Kidney capillary endothelial cell (primary cell): Measurements from ENCODE around the gene TMEM30B.

Experiments
- DNase-seq: peaks from one replicate; pipeline ENCODE4 v3.0.0-alpha.2; 2018; ENCODE audit warnings: low spot score

The TMEM30B gene

GRCh38 chr14:61298824-61299223 is 17.7 kb upstream of the TMEM30B start:
- no peak for DNase-seq

DNA sequence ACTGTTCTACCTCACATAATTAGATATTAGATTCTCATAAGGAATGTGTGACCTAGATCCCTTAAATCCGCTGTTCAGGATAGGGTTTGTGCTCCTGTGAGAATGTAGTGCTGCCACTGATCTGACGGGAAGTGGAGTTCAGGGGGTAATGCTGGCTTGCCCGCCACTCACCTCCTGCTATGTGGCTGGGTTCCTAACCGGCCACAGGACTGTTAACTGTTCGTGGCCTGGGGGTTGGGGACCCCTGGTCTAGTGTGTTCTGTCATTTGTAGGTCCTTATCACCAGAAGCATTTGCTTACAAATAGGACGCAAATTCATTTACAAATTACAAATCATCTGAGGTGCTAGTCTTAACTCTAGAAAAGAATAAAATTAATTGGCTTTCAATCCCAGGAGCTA is 16.4 kb upstream of the TMEM30B start:
- no peak for DNase-seq

DNA sequence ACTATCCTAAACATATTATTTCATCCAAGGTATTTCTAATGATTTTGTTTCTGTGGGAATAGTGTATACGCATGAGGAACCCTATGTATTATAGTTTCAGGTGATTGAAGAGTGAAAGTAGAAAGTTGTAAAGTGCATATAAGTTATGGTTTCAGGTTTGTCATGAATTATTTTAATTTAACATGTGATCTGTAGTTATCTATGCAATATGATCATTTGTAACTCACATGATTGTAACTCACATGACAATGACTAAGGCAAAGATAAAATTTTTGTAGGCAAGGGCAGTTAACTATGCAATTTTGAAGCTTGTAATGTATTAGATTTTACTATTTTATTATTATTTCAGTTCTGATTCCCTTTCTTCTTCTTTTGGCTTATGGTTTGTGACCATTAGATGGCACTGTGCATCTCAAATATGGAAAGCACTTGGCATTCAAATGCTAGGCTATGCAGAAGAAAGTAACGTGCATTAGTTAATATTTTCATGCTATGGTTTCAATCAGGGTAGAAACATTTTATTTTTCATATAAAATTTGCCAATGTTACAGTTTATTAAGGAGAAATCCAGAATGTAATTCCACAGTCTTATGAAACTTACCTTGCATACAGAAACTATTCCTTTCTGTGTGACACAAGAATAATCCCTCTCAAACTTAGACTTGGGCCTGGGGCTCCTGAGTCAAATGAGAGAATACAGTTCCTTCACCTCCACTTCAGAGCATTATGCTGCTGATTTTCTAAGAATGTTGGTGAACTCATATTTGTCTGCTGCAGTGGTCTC is 15.8 kb upstream of the TMEM30B start:
- DNase-seq, result peak; percentile 71

GRCh38 chr14:61296151-61296550 is 15.0 kb upstream of the TMEM30B start:
- no peak for DNase-seq

- no peak for DNase-seq
Measured at GRCh38 chr14:61290701-61291100, 9.6 kb upstream of the TMEM30B start.

GRCh38 chr14:61288720-61289119 is 7.6 kb upstream of the TMEM30B start:
- DNase-seq, result peak; percentile 33

- DNase-seq, result no peak
Measured at GRCh38 chr14:61288228-61288627, 7.1 kb upstream of the TMEM30B start.

DNA sequence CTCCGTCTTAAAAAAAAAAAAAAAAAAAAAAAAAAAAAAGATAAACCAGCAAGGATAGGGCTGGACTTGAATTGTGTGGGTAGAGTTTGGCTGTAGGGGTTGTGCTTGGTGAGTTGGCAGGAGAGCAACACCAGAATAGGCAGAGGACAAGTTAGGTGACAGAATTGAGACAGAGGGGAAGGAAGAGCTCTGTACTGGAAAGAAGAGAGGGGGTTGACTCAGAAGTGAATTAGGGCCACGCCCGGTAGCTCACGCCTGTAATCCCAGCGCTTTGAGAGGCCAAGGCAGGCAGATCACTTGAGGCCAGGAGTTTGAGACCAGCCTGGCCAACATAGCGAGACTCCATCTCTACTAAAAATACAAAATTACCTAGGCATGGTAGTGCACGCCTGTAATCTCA is 6.1 kb upstream of the TMEM30B start:
- DNase-seq, result no peak

GRCh38 chr14:61285364-61285763 is 4.2 kb upstream of the TMEM30B start:
- DNase-seq, result no peak

- DNase-seq, result no peak
Measured at GRCh38 chr14:61284001-61284400, 2.9 kb upstream of the TMEM30B start.

- no peak for DNase-seq
Measured at GRCh38 chr14:61282746-61283145, 1.6 kb upstream of the TMEM30B start.

- no peak for DNase-seq
Measured at GRCh38 chr14:61281948-61282275, 774 bp upstream of the TMEM30B start.

DNA sequence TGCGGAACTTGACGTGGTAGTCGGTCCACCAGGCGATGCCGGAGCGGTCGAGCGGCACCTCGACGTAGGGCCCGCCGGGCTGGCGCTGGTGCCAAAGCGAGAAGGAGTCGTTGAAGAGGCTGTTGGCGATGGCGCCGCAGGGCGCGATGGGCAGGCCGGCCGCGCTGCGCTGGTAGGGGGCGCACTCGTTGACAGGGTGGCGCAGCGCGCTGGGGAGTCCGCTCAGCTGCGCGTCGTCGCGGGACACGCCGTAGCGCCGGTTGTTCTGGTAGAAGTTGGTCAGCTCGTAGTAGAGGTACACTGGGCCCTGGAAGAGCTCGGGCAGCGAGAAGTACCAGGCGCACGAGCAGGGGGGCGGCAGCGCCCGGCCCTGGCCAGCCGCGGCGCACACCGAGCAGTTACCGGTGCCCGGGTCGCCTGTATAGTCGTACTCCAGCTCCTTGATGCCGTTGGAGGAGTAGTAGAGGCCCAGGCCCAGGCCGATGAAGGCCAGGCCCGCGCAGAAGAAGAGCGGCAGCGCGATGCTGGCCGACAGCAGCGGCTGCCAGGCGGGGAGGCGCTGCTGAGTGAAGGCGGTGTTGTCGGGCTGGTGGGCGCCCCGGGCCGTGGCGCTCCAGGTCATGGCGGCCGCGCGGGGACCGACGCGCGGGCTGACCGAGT is 482 bp downstream of the TMEM30B start:
- DNase-seq, result peak; percentile 67

DNA sequence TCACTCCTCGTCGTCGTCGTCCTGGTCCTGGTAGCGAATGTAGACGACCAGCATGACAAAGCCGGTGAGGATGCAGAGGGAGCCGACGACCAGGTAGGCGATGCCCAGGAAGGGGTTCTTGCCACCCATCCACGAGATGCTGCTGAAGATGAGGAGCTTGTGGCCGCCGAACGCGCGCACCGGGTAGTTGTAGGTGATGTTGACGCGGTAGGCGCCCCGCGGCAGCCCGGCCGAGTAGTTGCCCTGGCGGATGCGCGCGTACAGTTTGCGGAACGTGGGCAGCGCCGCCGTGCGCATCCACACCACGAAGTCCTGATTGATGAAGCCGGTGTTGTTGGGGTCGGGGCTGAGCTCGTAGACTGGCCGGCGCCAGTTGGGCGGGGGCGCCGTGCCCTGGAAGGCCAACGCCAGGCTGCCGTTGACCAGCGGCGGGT is 1.0 kb downstream of the TMEM30B start:
- DNase-seq, result no peak

DNA sequence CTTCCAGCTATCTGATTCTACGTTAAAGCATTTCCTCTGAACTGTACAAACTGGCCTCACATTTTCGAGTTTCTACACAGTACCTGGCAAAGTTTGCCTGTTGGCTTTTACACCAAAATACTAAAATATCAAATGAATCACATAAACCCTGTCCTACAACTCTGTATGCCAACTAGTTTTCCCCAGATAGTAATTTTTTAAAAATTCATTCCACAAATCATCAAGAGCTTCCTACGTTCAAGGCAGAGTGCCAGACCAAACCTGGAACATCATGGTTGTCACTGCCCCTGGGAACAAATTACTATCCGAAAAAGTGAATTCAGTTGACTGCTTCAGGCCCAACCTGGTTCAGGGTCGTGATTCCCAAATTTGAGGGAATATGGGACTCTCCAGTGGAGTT is 2.1 kb downstream of the TMEM30B start:
- DNase-seq, result no peak

GRCh38 chr14:61277784-61278183 is 3.4 kb downstream of the TMEM30B start:
- no peak for DNase-seq

GRCh38 chr14:61277232-61277631 is 3.9 kb downstream of the TMEM30B start:
- DNase-seq, result no peak

DNA sequence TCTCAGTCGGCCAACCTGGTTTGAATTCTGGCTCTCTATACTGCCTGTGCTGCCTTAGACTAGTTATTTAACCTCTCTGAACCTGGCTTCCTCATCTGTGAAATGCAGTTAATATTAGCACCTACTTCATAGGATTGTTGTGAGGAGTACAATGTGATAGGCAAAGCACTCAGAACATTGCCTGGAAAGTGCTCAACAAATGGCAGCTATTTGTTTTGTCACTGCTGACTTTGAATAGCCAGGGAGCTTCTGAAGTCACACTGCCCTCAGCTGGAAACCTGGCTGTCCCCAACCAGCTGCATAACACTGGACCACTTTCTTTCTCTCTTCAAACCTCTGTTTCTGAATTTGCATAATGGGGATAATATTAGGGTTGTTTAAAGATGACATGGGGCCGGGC is 9.6 kb downstream of the TMEM30B start:
- DNase-seq, result no peak

DNA sequence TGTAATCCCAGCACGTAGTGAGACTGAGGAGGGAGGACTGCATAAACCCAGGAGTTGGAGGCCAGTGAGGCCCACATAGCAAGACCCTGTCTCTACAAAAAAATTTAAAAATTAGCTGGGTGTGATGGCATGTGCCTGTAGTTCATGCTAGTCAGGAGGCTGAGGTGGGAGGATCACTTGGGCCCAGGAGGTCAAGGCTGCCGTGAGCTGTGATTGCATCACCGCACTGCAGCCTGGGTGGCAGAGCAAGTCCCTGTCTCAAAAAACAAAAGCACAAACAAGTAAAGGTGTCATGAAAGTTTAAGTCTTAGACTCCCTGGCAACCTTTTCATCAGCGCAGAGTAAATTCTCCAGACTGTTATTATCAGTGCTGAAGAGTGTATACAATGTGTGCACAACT is 10.4 kb downstream of the TMEM30B start:
- DNase-seq, result no peak

DNA sequence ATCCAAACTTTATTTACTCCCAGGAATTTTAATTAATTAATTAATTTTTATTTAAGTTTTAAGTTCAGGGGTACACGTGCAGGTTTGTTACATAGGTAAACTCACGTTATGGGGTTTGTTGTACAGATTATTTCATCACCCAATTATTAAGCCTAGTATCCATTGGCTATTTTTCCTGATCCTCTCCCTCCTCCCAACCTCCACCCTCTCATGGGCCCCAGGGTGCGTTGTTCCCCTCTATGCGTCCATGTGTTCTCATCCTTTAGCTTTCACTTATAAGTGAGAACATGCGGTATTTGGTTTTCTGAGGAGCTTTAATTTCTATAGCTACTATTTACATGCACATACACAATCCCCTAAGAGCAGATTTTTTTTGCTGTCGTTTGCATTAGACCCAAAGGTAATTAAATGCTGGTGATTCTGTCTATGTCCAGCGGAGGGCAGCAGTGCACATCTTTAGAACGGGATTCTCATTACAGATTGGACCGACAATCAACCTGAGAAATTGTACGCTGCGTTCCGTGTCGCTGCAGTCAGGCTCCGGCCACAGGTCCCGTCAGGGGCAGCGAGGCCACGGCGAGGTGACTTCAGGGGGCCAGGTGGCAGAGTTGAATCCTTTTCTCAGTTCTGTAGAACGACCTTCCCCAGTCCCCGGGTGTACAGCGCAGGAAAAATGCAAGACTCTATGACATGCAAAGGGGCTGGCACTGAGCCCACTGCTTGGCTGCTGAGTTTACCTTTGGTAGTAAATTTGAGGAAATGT is 11.6 kb downstream of the TMEM30B start:
- peak; percentile 62 for DNase-seq

- DNase-seq, result no peak
Measured at GRCh38 chr14:61268812-61269211, 12.3 kb downstream of the TMEM30B start.

- no peak for DNase-seq
Measured at GRCh38 chr14:61266891-61267740, 14.0 kb downstream of the TMEM30B start.
